Inflammatory macrophage treated with lipopolysaccharide for 4 hours (primary cell): ENCODE measurements around the gene MYO16.

Experiments used
- DNase-seq: peaks from one replicate; pipeline ENCODE4 v3.0.0-alpha.2; 2020

Gene MYO16

DNA sequence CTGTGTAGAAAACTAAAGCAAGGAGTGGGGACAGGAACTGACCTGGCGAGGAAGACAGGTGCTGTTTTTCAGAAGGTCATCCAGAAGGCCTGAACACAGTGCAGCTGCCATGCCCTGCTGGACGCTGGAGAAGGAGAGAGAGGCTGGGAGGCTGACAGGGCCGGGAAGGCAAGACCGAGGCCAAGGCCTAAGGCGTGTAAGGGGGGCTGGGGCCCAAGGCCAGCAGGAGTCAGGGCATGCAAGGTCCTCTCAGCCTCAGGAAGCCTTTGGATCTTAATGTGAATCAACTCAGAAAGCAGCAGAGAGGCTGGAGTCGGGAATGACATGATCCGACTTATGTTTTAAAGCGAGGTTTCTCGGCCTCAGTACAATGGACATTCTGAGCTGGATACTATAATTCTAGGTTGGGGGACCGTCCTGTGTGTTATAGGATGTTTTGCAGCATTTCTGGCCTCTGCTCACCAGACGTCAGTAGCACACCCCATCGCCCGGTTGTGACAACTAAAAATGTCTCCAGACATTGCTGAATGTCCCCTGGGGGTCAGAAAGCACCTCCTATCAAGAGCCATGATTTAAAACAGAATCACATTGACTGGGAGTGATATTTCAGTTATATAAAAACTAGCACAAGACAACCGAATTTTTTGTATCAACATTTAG lies 530.4 kb downstream of the MYO16 start:
- no peak for DNase-seq

DNA sequence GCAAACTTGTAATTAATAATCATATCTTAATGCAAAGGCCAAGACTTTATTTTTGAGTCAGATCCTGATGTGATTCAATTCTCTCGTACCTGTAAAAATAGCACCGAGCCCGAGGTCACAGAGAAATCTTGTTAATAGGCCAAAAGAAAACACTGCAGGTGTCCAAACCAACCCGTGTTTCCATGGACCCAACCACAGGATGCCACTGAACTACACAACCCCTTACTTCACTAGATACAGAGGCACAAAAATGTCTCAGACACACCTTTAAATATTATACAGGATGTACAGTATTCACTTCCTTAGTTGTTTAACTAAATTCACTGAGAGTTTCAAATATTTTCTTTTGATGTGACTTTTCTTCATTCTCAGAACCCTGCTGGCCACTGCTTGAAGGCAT lies 530.9 kb downstream of the MYO16 start:
- DNase-seq = no peak

DNA sequence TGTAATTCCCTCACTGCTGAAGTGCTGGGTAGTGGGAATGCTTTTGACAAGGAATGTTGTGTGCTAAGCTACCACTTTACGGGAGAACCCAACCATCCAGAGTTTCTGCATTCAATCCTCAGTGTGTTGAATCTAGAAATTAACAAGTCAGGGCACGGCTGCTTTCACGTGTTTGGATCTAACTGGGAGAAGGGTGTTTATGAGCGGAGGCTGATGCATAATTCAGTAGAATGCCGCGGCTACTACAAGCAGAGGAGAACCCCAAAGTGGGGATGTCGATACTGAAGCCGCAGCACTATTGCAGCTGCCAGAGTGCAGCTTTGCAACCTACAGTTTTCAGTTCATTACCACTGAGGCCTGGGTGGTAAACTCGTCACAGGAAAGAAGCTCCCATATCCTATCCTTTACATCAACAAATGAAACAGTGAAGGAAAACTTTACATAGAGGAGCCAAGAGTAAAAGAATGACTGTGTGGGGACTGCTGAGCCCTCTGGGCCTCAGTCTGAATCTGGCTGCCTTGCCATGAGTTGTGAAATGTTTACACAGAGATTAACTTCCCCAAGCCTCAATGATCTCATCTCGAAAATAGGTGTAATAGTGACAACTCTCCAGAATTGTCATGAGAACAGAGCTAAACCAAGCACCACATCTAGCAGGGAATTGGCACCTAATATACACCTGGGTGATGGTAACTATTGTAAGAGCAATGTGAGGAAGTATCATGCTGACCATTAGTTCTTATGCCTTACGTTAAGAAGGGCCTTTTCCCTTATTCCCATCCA lies 531.7 kb downstream of the MYO16 start:
- no peak for DNase-seq

DNA sequence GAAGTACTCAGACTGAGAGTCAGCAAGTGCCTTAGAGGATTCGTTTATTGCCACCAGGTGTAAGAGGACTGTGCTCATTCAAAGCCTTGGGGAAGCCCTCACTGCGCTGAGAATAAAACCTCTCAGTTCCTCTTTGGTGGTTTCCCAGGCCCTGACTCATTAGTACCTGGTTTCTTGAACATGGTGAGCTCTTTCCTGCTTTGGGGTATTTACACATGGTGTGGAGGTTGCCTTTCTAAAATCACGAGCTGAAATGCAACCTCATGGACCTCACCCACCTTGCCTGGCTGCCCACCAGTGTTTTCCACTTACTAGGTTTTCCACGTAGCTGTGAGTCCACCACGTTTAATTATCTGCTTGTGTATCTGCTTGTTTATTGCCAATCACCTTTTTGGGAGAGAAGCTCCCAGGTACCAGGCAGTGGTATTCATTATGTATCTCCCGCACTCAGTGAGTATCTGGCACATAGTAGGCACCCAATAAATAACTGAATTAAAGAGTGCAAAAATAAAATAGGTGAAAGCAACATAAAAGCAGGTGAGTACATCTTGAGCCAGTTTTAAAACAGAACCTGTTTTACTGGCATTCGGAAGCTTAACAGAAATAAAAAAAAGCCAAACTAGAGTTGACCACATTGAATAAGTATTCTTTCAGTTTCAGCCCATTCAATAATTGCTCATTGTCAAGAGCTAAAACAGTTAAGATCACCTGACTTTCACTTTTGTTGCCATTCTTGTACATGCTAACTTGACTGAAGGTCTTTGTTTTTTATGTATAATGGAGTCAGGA lies 533.0 kb downstream of the MYO16 start:
- peak; percentile 61 for DNase-seq

DNA sequence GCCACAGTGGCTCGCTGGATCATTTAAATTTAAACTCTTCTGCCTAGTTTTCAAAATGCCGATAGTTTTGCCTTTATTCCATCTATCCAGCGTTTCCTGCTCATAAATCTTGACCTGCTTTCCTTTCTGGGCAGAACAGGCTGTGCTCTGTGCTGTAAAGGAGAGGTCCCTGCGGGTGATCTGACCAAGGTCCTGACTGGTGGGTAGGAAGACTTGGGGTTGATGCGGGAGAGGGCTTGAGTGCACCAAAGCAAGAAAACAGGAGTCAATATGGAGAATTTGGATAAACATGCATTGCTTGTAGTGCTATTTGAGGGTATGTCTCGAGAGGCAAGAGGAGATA lies 533.6 kb downstream of the MYO16 start:
- DNase-seq = no peak

DNA sequence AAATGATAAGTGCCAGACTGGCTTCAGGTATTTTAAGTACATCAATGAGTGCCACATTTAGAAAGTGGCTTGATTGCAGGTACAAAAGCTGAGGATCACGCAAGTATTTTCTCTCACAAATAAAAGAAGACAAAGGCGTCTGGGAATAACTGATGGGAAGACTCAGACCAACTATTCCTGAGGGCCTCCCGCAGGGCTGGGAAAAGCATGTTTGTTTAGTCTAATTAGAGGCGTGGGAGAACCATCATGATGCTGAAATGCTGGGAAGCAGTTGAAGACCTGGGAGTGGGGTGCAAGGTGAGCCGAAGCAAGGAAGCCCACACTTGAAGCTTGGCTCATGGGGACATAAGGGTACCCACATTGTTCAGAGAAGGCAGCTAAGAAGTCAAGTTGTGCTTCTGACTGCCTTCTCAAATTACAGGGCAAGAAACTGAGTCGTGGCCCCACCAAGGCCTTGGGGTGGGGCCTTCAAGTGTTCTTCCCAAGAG lies 536.0 kb downstream of the MYO16 start:
- DNase-seq = no peak

DNA sequence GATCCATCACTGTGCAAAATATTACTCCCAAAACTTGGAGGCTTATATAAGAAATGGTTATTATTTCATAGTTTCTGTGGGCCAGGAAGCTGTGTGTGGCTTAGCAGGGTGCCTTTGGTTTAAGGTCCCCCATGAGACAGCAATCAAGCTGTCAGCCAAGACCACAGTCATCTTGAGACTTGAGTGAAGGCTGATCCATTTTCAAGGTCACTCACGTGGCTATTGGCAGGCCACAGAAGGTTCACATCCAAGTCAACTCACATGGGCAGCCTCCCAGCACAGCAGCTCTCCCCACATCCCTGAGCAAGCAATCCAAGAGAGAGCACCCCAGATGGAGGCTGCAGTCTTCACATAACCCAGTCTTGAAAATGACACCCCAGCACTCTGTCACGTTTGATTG lies 537.4 kb downstream of the MYO16 start:
- no peak for DNase-seq

DNA sequence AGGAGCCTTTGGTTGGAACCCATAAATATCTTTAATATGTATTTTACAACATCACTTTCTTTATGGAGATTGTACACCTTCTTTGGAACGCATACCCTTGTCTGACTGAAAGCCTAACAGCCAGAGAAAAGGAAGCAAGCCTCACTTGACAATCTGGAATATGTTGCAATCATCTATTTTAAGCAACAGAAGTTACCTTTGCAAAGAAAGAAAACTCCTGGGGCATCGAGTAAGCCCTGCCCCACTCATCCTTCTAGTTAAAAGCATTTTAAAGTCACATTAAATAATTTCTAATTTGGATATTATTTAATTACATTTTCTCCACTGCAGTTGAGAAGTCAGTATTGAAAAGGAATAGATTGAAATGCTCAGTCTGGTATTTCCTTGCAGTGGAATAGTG lies 542.7 kb downstream of the MYO16 start:
- no peak for DNase-seq

DNA sequence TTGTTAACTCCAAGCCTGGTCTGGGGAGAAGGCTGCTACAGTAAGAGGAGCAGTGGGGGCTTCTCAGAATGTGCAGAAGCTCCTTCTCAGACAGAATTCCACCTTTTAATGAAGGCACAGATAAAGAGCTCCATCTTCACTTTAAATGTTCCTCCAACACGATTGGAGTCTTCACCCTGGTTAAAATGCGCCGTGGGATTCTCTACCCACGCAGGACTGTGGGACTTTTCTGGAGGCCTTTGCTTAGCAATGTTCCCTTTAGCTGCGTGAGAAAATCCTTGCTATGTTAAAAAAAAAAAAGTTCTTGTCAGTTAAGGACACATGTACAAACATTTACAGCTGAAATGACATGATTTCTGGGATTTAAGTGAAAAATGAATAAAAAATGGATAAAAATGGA lies 546.3 kb downstream of the MYO16 start:
- DNase-seq = no peak

DNA sequence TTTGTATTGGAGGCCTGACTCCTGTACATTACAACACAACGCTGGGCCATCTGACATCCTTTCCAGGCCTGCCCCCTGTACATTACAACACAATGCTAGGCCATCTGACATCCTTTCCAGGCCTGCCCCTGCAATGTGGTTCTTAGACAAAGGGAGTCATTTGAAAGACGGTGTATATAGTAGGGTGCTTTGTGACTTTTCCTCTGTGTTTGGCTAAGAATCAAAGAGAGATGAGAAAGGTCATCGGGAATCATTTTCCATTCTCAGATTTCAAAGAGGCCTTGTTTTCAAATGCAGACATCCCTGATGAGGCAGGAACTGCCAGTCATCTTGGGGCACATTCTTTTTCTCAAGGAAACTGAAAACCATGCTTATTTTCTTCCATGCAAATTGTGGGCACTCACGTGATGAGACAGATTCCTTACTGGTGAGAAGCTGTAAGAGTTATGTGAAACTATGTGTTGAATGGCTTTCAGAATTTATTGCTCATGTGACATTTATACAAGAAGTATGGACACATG lies 551.6 kb downstream of the MYO16 start:
- no peak for DNase-seq

DNA sequence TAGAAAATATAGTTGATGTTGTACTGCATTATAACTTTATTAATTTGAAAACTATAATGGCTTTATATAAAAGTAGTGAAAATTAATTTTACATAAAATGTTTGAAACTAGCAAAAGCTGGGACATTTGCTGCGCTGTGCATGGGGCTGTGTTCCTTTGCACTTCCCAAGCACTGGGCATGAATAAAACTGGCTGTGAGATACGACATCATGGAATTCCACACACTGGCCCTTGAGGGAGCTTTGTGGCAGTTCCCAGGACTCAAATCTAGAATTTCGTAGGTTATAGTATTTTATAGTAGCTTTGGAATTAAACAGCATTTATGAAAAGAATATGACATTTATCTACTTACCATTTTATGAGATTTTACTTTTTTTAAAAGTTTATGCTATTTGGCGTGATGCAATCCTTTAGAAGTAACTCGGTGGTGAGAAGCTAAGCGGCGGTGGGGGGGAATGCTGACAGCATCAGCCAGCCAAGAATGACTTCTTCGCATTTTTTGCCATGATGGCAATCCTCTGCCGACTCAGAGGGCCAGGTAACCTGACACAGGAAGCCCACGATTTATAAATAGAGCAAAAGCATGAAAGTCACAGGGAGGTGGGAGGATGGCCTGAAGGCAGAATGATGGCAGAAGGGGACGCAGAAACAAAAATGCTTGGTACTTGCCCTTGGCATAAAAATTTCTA lies 553.5 kb downstream of the MYO16 start:
- DNase-seq = no peak

DNA sequence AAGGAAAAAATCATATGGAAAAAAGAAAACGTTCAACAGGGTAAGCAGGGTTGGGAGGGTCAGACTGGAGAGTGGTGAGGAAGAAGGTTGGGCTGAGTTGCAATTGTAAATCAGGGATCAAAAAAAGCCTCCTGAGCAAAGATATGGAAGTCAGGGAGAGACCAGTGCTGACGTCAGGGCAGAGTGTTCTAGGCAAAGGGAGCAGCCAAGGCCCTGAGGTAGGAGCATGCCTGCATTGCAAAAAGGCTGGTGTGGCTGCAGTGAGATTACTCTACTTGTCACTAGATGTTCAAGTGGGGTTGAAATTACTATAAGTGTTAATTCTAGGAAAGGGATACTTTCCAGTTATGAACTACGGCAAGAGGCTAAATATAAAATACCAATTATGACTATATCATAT lies 562.0 kb downstream of the MYO16 start:
- no peak for DNase-seq

DNA sequence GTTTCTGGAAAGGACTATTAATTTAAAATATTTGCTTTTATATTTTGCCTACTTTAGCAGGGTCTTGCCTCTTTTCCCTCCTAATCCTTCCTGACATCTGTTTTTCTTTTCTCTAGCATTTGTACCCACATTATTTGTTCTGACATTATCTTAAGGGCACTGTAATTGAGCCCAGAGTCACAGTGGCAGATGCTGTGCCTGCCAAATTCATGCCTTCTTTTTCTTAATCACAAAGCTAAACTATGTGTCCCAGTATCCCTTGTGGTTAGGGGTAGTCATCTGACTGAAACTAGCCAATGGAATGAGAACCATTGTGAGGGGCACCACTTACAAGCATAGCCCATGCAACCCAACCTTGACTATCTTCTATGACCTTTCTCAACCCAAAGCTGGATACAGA lies 562.9 kb downstream of the MYO16 start:
- DNase-seq = no peak

DNA sequence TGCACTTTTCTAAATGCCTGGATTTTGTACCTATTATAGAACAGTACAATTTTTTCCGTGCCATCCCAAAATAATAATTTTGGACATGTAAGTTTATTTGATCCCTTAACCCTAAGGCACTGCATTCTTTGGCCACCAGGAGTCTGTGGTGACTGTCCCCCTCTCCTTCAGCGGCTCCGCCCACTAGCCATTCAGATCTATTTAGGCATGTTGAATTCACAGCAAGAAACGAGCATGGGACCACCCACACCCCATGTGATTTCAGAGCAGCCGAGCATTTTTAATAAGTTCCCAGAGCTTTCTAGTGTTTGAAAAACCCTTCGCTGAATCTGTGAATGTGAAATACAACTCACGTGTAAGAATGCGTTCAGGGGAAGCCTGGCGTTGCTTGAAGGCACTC lies 567.5 kb downstream of the MYO16 start:
- DNase-seq = peak; percentile 1

DNA sequence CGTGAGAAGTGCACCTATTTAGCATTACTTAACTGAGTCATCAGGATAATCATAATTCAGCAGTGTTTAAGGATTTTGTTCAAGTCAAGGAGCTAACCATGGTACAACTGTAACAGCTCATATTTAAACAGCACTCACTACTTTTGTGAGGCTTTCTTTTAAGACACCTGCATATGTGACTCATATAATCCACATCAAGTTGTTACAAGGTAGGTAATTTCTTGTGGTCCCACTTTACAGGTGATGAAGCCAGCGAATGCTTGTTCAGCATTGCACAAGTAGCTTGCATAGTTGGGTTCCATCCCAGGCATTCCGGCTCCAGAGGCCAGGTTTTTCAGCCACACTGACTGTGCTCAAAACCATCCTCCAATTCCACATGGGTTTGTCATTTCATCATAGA lies 569.2 kb downstream of the MYO16 start:
- no peak for DNase-seq

DNA sequence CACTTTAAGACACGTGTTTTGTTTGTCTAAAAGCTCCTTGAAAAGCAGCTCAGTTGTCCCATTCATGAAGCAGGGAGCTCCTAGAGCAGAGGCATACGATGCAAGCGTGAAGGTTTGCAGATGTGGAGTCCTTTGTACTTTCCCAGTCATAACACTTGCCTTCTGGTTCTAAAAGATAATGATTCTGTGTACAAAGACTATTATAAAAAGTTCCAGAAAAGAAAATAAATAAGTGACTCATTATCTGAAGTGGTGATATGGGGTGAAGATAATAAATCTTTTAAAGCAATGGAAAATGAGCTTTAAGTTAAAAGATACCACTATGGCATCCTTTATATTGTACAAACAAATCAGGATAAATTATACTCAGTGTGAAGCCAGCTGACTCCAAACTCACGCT lies 569.9 kb downstream of the MYO16 start:
- no peak for DNase-seq

DNA sequence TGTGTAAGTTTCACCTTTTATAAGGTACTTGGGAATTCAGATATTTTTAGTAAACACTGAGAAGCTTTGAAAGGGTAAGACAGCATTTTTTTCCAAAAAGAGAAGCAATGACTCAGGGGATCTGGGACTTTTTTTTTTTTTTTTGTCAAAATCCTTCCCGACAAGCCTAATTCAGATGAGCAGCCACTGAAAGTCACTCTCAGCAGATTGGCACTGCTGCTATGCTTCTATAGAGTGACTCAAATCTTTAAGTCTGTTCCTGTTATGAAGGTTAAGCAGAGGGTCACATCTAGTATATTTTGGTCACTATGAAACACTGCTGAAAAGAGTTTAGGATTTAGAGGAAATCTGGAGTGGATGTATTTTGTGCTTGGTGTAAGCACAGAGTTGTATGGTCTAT lies 571.1 kb downstream of the MYO16 start:
- no peak for DNase-seq

DNA sequence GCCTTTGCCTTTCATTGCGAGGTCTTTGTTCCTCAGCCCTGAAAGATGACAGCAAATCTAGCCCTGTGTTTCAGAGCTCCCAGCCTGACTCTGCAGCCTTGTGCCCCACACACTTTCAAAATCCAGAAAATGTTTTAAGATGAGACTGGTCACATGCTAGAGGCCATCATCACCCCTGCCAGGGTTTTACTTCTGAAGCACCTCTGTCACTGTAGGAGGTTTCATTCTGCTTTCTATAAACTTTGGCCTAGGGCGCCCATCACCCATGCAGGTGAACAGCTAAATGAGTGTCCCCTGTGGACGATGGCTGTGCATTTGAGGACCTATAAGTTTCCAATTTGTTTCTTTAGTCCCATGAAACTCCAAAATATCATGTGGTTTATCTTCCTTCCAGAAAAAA lies 574.2 kb downstream of the MYO16 start:
- DNase-seq = no peak

DNA sequence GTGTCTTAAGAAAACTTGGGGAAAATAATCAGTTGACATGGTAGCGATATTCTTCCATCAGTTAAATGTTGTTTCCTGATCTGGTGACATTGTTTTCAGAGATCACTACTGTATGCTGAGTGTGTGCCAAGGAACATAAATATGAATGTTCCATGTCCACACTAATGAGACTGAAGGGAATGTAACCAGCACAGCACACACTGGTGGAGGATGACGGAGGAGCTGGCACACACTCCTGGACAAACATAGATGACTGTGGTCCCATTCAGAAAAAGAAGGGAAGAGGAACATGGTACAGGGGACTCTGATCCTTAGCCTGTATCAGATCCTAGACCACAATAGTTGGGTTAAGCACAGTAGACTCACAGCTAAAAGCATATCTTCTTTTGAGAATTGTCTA lies 574.8 kb downstream of the MYO16 start:
- DNase-seq = no peak

DNA sequence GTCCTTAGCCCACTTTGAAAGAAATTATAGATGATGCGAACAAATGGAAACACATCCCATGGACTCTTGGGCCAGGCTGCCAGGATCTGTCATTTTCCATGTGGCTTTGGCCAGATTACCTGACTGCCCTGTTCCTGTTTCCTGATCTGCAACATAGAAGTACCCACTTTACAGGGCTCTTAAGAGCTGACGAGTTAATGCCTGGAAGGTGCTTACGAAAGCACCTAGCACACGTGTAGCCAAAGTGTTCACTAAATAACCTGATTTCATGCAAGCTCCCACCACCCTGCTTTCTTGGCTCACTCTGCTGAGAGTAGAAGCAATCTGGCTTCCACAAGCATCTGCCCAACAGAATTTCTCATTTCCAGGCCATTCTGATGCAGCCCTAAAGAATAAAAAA lies 575.2 kb downstream of the MYO16 start:
- no peak for DNase-seq

DNA sequence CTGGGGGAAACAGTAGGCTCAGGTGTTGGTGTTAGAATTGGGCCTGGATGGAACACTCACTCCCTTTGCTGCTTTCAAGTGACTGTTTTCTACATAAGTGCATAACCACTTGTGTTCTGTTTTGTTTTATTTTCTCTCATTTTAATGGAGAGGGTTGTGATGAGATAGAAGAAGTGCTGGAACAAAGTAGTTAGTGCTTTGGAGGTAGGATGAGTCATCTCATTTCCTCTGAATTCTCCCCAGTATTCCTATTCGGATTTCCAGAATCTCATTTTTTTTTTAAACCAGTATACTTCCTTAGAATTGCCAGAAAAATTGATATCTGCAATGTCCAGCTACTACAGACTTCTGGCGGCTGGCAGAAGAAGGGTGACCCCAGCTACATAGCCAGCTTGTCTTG lies 575.9 kb downstream of the MYO16 start:
- no peak for DNase-seq

DNA sequence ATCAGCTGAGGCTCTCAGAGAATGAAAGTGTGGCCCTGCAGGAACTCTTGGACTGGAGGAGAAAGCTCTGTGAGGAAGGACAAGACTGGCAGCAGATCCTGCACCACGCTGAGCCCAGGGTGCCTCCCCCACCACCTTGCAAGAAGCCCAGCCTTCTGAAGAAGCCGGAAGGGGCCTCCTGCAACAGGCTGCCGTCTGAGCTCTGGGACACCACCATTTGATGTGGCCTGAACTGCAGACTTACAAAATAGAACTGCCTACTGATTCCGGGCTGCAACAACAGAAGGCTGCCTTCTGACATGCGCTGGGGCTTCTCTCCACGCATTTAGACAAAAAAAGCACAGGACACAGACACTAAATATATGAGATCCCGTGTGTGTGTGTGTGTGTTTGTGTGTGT lies 577.2 kb downstream of the MYO16 start:
- DNase-seq = no peak

DNA sequence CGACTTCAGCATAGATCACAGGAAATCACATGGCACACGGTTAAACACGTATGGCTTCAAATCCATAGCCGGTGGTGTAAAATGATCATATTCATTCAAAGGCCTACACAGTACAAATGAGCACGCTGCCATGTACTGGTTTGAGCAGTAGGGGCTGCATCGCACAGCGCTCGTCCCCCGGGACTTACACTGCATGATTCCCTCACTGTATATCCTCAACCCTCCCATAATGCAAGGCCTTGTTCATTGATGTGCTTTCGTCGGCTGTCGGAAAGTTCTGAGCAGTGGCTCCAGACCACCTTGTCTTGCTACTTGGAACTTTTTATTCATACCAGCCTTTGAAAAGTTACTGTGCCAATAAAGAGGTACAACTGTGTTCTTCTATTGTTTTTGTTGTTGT lies 578.2 kb downstream of the MYO16 start:
- DNase-seq = no peak
